Prostate gland (tissue), 2 donors: ENCODE data around the gene RSPH9. TPM values are rescaled to one million over a fixed set of nuclear protein-coding genes. Genes with fewer than 3 reads are reported as not detected.

ENCODE experiments used
- DNase-seq: peaks from one replicate; pipeline ENCODE4 v3.0.0-alpha.2; 2019; ENCODE audit warnings: low spot score
- H3K27ac ChIP-seq, 2 donors: fragments of 200-600 bp; sonication (generic); 2 replicates each; pipeline ENCODE4 v1.5.1; 2017 to 2019
- H3K27me3 ChIP-seq: fragments of 200-600 bp; sonication (generic); replicated peaks from 2 replicates; pipeline ENCODE4 v1.5.1; 2019; ENCODE audit not compliant: insufficient read depth
- H3K36me3 ChIP-seq, 2 donors: fragments of 200-600 bp; sonication (generic); 1 replicate in 1 of 2; 2 replicates in 1 of 2; pipeline versions ENCODE4 v1.5.1 to v1.8.1; 2017 to 2019
- H3K4me1 ChIP-seq: fragments of 200-600 bp; sonication (generic); replicated peaks from 2 replicates; pipeline ENCODE4 v1.5.1; 2019
- H3K4me3 ChIP-seq, 2 donors: fragments of 200-600 bp; sonication (generic); 2 replicates each; pipeline ENCODE4 v1.5.1; 2017 to 2019
- H3K9me3 ChIP-seq: fragments of 200-600 bp; sonication (generic); 2 replicates; pipeline ENCODE4 v1.5.1; 2017
- POLR2A ChIP-seq: fragments of 450-650 bp; IDR thresholded peaks from one replicate; pipeline ENCODE4 v1.6.1; 2016; ENCODE audit warnings: antibody characterized with exemption, mild to moderate bottlenecking
- POLR2AphosphoS5 ChIP-seq: sonication (generic); formaldehyde crosslinking; IDR thresholded peaks from one replicate; pipeline ENCODE4 v1.6.1; 2017; ENCODE audit warnings: antibody characterized with exemption
- WGBS: methylation state at CpG from one replicate; pipeline ENCODE4 v1.1.5; 2018; 5-methylcytosine and 5-hydroxymethylcytosine counted together
- intact Hi-C: fragments of 100-400 bp; cut with DNase I; formaldehyde crosslinking; loops from one replicate; pipeline ENCODE4 v1.14.2; 2022
- total RNA-seq, 2 donors: library from RNA; depleted of rRNA; stranded (reverse); fragments of >200 nt; gene quantifications; one replicate each; pipeline ENCODE4 v1.1.0, GENCODE V29; 2016
- TF ChIP-seq, protein P1 (sequence below), 4 experiments: fragments of 200-600 bp in 2 of 4; fragments of 450-650 bp in 2 of 4; sonication (generic) in 2 of 4; IDR thresholded peaks; 1 replicate in 3 of 4; 2 replicates in 1 of 4; pipeline ENCODE4 v1.5.1; 2016 to 2019; ENCODE audit warnings: antibody characterized with exemption in 4 of 4, mild to moderate bottlenecking in 2 of 4, moderate library complexity in 2 of 4

RSPH9 gene
- total RNA-seq, 2 donors from 2014 or later, result 0.23 to 1.9 TPM

DNA sequence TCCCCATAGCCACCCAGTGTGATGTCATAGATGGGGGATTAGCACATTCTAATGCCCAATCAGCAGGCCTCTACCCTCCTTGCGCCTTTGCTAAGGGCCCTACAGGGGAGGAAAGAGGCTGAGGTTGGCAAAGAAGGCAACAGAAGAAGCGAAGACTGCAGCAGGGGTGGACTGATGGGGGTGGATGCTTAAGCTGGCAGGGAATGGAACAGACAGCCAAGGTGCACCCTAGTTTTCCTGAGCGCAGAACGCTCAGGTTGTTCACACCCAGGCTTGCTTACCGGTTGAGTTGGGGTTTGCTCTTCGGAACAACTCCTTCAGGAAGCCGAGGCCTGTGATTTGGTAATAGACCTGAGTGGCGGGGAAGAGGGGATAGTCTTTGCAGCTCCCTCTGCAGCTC is 30.1 kb downstream of the RSPH9 start:
- Histone ChIP-seq H3K4me3 (no peak overlapping the region), H3K27me3 (no peaks in the 10 kb centered on the region), H3K27ac (no peak overlapping the region), H3K9me3 (no peaks in the 10 kb centered on the region), H3K4me1 (peaks cover 2% of the 10 kb centered on the region), H3K36me3 (peaks cover 3 to 11% of the 10 kb centered on the region in 2 donors)
- no peak for TF ChIP-seq POLR2AphosphoS5
- TF ChIP-seq POLR2A, result no peak
- TF ChIP-seq, protein P1, sequence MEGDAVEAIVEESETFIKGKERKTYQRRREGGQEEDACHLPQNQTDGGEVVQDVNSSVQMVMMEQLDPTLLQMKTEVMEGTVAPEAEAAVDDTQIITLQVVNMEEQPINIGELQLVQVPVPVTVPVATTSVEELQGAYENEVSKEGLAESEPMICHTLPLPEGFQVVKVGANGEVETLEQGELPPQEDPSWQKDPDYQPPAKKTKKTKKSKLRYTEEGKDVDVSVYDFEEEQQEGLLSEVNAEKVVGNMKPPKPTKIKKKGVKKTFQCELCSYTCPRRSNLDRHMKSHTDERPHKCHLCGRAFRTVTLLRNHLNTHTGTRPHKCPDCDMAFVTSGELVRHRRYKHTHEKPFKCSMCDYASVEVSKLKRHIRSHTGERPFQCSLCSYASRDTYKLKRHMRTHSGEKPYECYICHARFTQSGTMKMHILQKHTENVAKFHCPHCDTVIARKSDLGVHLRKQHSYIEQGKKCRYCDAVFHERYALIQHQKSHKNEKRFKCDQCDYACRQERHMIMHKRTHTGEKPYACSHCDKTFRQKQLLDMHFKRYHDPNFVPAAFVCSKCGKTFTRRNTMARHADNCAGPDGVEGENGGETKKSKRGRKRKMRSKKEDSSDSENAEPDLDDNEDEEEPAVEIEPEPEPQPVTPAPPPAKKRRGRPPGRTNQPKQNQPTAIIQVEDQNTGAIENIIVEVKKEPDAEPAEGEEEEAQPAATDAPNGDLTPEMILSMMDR (IDR thresholded peaks at IDR 0.05), result no peak
- intact Hi-C loops, result no loop called here
- no peak for DNase-seq
- 96% methylated on average over 8 of the region's 8 CpGs for WGBS

GRCh38 chr6:43676962-43677606 is 32.2 kb downstream of the RSPH9 start:
- WGBS, result 84% methylated on average over 7 of the region's 7 CpGs
- Histone ChIP-seq H3K9me3 (no peaks in the 10 kb centered on the region), H3K4me3 (no peak overlapping the region), H3K27me3 (no peaks in the 10 kb centered on the region), H3K4me1 (peaks cover 1% of the 10 kb centered on the region), H3K27ac (peak overlapping the region in 1 of 2 donors; percentile 50), H3K36me3 (peaks cover 3 to 11% of the 10 kb centered on the region in 2 donors)
- intact Hi-C loops, result no loop called here
- TF ChIP-seq POLR2AphosphoS5, result no peak
- no peak for TF ChIP-seq POLR2A
- TF ChIP-seq, protein P1 (IDR thresholded peaks at IDR 0.05), result no peak
- no peak for DNase-seq

- no peak overlapping the region for H3K4me3 ChIP-seq
- WGBS, result 59% methylated on average over 7 of the region's 7 CpGs
- TF ChIP-seq POLR2A, result no peak
- TF ChIP-seq POLR2AphosphoS5, result no peak
- TF ChIP-seq, protein P1 (IDR thresholded peaks at IDR 0.05), result no peak
- peaks cover 8% of the 10 kb centered on the region for H3K4me1 ChIP-seq
- peaks cover 3 to 11% of the 10 kb centered on the region in 2 donors for H3K36me3 ChIP-seq
- no peaks in the 10 kb centered on the region for H3K9me3 ChIP-seq
- no peak for DNase-seq
- peak overlapping the region in 1 of 2 donors; percentile 50 for H3K27ac ChIP-seq
- no peaks in the 10 kb centered on the region for H3K27me3 ChIP-seq
- intact Hi-C loops, result no loop called here
These were observed 32.9 kb downstream of the RSPH9 start for GRCh38 chr6:43677759-43678158.

GRCh38 chr6:43678341-43678740 is 33.5 kb downstream of the RSPH9 start:
- no peak for DNase-seq
- Histone ChIP-seq H3K9me3 (no peaks in the 10 kb centered on the region), H3K27ac (no peak overlapping the region), H3K4me1 (peaks cover 14% of the 10 kb centered on the region), H3K36me3 (peaks cover 3 to 11% of the 10 kb centered on the region in 2 donors), H3K27me3 (no peaks in the 10 kb centered on the region), H3K4me3 (no peak overlapping the region)
- TF ChIP-seq, protein P1 (IDR thresholded peaks at IDR 0.05), result no peak
- WGBS, result 84% methylated on average over 7 of the region's 7 CpGs
- intact Hi-C loops, result no loop called here

DNA sequence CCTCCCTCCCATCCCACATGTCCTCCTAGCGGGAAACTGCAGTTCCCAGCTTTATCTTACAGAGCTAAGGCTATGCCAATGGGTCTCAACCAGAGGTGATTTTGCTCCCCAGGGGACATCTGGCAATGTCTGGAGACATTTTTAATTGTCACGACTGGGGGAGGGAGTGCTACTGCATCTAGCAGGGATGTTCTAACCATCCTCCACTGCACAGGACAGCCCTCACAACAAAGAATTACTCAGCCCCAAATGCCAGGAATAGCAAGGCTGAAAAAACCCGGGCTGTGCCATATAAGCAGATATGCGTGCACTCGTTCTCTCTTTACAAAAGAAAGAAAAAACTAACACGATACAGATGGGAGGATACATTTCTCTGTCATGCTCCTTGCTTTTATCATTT is 34.2 kb downstream of the RSPH9 start:
- intact Hi-C loops, result no loop called here
- Histone ChIP-seq H3K36me3 (peaks cover 3 to 11% of the 10 kb centered on the region in 2 donors), H3K27ac (no peak overlapping the region), H3K4me1 (peaks cover 21% of the 10 kb centered on the region), H3K9me3 (no peaks in the 10 kb centered on the region), H3K4me3 (no peak overlapping the region), H3K27me3 (no peaks in the 10 kb centered on the region)
- WGBS, result 86% methylated on average over 6 of the region's 6 CpGs
- TF ChIP-seq, protein P1 (IDR thresholded peaks at IDR 0.05), result no peak
- TF ChIP-seq POLR2A, result no peak
- no peak for DNase-seq
